Activated CD4-positive, alpha-beta T cell treated with anti-CD3 and anti-CD28 coated beads for 48 hours (primary cell): Measurements from ENCODE around the gene HOXA5.

Experiments
- DNase-seq: peaks from one replicate; pipeline ENCODE4 v3.0.0-alpha.2; 2020

HOXA5 gene

DNA sequence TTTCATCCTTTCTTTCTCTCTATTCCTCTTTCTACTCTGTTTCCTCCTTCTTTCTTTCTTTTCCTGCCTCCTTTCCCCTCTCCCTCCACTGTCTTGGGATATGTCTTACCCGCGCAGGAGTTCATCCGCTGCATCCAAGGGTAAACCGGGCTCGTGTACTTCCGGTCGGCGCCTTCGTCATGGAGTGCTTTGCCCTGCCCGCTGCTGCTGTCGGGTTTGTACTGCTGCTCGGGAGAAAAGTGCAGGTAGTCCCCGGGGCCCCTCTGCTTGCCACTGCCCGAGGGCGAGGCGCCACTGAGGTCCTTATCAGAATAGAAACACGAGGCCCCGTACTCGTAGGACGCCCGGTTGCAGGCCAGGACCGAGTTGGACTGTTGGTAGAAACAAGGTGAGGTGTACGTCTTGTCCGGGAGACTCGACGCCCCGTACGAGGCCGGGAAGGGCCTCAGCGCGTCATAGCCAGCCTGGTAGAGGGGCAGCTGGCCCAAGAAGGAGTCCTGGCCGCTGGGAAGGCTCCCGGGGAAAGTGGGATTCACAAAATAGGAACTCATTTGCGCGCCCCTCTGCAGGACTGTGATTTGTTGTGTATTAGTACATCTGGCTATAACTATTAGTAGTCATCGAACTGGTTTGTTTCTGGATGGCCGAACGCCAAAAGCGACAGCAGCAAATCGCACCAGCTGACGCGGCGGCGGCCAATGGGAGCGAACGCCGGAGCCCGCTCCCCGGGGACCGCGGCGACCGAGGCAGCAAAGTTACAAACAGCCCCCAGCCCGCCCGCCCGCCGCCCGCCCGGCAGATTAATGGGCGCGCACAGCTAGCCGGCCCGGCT, 3.9 kb upstream of the HOXA5 start, which contains the start of gene HOXA6:
Gene HOXA6, minus strand, starts transcription at position 576 of the 832 bp plus-strand sequence. Its CDS starts 25 bp downstream, at position 551.
- no peak for DNase-seq

DNA sequence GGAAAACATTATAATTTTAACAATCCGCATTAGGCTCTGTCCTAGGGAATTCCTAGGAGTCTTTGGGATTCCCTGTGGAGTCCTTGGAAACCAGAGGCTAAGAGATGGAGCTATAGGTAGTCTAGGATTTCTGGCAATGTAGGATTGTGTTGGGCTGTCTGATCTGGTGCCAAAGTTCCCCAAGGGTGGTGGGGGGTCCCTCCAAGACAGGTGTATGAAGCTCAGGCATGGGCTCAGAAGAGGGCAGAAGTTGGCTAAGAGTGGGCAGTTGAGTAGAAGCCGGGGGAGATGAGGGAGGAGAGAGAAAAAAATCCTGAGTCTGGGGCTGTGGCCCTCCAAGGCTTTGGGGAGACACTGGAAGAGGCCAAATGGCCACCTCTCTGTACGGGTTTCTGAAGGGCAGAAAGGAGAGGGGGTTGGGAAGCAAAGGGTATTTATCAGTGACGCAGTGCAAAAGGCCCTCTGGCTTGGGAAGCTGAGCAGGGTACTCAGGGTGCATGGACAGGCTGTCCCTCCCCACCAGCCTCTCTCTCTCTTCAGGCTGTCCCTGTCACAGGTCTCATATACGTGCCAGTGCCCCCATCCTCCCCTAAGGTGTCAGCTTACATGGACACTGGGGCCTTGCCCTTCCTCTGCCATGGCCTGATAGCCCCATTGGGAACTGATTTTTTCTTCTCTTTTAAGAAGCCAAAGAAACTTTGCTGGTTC, 3.2 kb upstream of the HOXA5 start:
- DNase-seq: no peak

DNA sequence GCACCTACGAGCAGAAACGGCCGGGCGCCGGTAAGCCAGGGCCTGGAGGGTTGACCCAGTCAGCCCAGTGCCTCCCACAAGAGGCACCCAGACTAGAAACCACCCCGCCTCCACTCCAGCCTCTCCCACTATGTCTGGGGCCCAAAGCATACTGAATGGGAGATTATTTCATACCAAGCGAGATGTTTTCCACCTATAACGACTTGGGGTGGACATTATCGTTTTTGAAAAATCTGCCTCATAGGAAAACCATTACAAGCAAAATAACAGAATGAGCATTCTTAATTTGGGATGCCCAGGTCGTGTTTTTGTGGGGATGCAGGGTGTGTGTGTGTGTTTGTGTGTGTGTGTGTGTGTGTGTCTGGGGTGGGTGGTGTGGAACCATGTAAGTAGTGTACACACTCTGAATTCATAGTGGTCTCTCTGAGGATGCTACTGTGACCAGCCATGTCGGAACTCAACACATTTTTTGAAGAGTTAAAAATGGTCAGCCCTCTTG, 2.5 kb upstream of the HOXA5 start:
- no peak for DNase-seq

DNA sequence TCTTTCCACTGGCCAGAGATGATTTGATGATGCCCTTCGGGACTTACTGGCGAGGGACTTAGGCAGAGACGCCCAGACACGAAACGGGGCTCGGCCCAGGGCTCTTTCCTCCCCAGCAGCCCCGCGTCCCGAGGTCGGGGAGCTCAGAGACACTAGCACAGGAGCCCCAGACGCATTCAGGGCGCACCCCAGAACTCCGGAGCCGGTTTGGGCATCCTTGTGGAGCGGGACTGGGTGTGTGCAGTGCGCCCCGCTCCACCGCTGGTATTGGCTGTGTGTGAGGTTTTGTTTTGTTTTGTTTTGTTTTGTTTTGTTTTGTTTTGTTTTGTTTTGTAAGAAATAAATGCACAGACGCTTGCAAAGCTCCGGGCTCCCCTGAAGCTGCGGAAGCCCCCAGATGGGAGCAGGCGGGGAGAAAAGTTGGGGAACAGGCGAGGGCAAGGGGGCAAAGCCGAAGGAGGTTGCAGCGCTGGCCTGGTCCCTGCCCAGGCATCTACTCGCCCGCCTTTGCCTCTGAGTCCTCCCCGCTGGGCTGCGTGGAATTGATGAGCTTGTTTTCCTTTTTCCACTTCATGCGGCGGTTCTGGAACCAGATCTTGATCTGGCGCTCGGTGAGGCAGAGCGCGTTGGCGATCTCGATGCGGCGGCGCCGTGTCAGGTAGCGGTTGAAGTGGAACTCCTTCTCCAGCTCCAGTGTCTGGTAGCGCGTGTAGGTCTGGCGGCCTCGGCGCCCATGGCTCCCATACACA, 1.9 kb upstream of the HOXA5 start:
- DNase-seq: no peak

DNA sequence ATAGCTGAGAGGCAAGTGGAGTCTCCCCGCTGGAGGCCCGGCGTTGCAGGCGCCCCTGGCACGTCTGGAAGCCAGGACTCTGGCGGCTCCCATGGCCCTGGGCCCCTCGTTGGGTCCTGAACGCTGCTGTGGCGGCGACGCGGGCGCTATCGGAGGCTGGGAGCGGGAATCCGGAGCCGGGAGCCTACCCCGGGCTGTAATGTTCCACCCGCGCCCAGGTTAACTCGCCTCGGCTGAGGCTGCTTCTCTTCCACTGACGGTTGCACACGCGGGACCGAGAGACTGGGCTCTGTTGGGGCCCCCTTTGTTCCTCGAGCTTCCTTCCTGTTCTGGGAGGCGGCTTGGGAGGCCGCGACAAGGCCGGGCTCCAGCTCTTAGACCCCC, 1.3 kb upstream of the HOXA5 start:
- DNase-seq: no peak

DNA sequence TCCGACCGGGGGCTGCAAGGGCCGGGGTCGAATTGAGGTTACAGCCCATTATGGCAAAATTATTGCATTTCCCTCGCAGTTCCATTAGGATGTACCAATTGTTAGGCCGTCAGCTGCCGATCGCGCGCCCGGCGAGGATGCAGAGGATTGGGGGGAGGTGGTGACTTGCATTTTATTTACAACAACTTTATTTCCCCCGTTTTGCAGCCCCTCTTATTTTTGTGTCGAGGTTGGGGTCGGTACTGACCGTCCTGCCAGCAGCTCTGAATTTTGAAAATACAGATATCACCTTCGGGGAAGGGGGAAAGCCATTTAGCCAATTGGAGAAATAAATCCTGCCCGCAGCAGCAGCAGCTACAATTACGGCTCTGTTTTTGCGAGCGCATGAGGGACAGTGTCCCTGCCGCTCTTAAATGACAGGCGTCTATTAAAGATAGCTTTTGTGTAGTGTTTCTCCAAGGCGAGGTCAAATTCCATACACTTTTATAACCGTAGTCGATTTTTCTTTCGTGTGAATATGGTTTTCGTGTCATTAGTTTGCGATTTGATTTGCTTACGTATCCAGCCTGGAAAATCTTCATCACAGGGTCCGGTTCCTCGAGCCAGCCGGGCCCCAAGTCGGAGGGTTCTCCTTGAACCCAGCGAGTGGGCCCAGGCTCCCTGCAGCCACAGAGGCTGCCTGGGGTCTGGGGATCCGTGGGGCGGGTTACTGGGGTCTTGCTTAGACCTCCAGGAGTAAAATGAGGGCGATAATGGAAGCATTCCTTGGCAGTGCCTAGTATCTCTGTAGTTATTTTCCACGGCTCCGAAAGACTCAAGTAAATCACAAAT, 684 bp upstream of the HOXA5 start:
- DNase-seq: no peak

DNA sequence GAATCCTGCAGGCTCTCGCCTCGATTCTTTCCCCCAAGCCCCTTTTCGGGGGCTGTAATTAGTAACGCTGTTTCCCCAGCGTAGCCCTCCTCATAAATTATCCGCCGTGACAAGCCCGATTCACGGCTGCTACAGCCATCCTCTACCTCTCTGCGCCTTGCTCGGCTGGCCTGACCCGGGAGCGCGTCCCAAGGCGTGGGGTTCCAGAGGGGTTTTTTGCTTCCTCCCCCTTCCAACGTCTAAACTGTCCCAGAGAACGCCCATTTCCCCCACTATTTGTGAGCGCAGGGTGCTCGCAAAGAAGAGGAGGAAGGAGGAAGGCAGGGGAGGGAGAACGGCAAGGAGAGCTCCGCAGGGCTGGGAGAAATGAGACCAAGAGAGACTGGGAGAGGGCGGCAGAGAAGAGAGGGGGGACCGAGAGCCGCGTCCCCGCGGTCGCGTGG, 880 bp downstream of the HOXA5 start:
- no peak for DNase-seq

DNA sequence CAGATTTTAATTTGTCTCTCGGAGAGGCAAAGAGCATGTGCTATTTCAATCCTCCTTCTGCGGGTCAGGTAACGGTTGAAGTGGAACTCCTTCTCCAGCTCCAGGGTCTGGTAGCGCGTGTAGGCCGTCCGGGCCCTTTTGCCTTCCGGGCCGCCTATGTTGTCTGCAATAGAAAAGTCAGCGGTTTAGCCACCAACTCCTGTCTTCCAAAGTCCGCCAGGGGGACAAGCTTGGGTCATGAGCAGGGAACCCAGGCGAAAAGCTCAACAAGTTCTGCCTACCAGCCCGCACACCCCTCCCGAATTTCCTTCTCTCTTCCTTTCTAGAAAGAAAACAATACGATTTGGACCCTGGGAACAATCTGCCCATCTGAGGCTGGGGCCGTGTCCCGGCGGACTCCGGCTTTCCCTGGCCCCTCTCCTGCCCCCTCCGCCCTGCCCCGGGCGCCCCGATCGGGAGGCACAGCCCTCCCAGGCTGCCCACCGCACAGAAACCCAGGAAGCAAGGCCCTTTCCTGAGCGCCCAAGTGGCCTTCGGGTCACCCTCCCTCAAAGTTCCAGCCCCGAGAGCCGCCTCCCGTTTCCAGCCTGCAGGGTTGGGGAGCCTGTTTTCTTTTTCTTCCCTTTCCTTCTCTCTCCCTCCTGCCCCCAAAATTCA, 1.4 kb downstream of the HOXA5 start:
- DNase-seq: no peak

DNA sequence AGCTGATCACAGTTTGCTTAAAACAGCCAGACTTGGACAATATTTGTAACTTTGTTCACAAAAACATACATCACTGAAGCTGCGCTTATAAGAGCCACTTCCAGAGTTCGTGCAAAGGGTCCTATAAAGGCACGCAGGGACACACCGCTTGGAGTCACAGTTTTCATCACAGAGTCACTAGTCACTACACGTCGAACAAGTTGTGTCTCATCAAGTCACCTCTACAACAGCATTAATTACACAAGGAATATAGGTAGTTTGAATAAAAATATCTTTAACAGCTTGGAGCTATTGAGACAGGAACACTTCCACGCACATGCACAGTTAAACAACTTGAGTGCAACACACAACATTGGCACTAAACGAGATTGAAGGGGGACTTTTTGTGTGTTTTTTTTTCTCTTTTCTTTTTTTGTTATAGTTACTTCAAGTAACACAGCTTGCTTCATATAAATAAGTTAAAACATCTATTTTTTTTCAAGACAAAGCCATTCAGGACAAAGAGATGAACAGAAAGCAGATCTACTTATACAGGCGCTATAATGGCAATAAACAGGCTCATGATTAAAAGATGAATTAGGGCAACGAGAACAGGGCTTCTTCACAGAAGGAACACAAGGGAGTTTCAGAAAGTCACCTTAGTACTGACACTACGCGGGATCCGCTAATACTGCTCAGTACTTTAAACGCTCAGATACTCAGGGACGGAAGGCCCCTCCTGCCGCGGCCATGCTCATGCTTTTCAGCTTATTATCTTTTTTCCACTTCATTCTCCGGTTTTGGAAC, 2.2 kb downstream of the HOXA5 start:
- DNase-seq: no peak

DNA sequence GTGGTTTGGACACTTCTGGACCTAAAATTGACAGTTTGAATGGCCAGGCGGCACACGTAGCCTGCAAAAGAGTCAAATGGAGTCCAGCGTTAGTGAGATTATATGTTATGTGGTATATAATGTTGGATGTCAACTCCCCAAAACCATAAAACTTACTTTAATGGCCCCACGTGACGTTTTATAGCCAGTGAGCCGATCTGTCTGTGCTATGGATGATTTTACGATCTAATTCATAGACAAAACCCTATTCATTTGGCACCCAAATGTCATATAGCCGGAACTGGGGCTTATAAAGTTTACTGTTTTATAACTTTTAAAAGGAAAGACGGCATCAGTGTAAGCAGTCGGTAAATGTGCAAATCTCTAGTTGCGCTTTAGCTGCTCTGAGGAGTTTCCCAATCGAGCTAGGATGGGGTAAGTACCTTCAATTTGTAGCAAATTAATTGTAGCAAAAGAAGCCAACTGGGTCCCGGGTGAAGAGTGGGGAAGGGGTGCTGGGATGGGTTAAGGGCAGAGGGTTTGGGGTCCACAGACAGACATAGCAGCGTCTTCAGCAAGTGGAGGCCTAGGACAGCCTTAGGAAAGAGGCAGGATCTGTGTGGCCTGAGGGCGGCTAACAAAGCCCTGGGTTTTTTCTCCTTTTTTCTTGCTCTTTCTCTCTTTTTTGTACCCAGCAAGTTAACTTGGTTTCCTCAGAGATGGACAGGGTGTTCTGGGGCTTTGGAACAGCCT, 3.2 kb downstream of the HOXA5 start:
- DNase-seq: no peak

DNA sequence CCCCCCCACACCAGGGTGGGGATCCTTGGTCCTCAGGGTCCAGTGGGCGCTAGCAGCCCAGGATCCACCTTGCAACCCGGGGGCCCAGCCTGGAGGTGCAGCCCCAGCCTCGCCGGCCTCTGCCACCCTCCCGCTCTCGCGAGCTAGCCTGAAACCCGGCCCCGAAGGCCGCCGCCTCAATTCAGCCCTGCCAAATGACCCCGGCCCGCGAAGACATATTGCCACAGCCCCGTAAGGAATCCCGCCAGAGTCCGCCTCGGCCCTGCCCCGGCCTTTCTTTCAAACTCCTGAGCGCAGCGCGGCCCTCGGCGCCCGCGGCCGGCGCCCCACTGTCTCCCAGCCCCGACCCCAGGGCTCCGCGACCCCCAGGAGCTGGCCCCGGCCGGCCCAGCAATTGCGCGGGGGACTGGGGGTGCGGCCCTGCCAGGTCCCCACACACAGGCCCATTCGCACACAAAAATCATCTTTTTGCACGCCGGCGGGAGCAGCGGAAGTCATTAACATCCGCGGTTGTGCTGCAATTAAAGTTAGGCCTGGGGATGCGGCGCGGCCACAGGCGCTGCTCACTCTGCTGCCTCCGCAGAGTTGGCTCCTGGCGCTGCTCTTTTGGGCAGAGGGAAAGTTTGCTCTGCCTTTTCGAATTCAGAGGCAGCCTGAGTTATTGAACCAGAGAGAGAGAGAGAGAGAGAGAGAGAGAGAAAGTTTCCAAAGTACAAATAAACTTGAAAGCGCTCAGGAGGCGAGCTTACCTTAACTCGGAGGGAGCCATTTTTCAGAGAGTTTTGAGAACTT, 4.0 kb downstream of the HOXA5 start:
- DNase-seq: no peak

DNA sequence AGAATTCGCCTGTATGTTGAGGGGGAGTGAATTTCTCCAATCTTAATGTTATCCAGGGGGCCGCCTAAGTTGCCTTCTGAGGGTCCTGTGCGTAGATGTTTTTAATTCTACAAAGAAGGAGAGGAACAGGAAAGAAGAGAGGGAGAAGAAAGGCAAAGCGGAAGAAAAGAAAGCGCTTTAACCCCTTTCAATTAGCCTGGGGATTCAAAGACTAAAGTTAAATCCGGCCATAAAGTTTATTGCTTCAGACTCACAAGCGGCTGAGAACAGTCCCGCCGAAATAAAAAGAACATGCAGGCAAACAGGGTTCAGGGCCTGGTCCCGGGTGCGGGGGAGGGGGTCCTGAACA, 4.5 kb downstream of the HOXA5 start:
- DNase-seq: no peak

DNA sequence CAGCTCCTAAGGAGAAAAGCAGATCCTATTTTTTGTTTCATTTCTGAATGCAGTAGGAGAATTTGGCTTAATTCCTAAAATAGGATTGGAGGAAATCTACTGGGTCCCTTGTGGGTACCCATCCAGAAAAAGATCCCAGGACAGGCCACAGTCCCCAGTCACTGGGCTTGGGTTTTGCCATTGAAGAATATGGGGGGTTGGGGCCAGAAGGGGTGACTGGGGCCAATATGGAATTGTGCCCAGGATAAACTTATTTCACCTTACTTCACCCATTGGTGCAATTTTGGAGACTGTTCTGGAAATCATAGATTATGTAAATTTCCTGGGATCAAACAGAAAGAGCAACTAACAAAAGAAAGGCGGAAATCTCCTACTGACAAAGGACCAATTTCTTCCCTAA, 5.0 kb downstream of the HOXA5 start:
- DNase-seq: no peak

DNA sequence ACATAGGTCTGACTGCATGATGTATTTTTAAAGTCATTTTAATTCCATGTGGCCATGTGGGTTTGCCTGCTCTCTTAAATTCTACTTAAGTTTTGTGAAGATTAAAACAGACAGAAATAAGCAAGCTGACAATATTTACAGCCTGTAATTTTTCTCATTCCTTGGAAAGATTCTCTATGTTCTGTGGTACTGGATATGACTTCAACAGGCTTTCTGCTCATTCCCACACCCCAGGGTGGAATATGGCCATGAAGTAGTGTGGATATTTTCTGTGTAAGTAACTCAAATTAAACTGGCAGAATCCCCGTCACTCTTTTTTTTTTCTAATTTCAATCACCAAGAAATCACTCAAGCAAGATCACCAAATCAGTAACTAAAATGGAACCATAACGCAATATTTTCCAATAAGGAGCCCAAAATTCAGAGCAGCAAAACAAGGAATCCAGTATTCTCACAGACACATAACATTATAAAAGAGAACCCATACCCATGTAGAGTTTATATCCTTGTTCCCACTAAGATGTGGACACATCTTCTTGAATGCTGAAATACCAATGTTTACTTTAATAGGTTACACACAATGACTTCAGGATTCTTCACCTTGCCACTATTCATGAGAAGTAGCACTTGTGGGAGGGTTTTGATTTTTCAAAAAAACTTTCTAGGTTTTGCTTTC, 5.7 kb downstream of the HOXA5 start:
- DNase-seq: no peak

DNA sequence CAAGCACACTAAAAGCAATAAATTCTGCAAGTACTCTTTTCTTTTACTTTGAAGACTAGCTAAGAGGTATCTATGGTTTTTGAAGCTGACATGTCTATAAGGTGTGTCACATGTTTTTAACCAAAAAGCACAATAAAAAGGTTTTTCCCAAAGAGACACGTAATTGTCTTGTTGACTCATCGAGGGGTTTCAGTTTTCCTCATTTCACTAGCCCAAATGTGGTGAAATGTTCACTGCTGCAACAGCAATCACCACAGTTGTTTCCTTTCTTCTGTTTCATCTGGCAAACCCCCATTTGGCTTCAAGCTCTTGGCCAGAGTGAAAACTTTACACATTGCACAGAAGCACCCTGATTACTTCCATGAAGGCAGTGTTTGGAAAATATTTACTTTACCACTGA, 9.1 kb downstream of the HOXA5 start:
- DNase-seq: no peak

DNA sequence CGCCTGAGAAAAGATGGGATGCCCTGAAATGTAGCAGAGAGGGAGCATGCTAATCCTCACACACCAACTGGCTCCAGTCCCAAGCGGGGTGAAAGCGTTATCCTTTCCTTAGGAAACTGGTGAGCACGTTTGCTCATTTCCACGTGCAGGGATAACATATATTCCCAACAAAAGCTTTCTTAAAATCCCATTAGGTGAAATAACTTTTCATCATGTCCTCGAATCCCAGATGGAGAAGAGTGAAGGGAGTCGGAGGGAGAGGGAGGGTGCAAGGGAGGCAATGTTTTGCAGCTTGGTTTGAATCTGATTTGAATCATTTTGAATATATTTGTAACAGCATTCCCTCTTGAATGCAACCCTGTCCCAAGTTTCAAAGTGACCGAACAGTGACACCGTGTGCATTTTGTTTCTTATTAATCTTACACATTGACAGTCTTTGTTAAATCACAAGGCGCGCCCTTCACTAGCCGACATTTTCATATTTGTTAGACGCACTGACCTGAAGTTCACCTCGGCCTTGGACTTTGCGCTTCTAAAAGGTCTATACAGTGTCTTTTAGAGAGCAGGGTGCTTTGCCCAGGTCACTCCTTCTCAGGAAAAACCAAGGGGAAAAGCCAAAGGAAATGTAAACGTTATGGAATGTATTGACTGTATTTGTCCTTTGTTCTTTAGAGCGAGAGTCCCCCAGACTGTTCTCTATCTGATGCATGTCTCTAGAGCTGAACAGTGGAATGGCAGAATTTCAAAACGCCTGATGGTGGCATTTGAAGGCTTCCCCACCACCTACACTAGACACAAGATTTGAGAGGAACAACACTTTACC, 9.9 kb downstream of the HOXA5 start:
- no peak for DNase-seq

DNA sequence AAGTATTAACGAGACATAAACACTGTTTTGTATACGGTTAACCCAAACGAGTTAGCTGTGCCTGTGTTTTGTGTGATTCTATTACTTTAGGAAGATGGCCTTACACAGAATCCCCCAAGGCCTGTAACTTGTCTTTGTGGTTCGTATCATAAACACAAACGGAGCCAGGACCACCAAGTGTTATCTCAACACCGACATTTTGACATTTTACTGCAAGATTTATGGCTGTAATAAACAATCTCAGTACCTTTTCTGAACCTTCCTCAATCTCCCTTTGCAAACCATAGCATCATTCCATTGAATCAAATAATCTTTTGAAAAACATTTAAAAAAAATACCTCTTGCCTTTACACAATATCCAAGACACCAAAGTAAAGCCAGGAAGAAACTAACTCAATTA, 10.5 kb downstream of the HOXA5 start:
- no peak for DNase-seq

DNA sequence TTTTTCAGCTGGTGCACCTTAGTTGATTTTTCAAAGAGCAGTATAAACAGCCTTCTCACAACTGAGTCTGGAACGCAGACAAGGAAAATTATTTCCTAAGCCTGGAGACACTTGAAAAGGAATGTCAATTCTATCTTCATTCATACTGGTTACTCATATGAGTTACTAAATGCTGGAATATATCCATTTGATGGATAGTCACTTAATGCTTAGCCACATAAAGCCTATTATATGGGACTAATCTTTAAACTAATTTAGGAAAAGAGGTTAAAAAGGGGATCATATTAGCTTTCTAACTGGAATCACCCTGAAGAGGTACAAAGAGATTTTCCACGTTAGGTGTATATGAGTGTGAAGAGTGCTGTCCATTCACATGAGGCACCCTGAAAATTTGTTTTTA, 11.3 kb downstream of the HOXA5 start:
- DNase-seq: no peak
